ENCODE results near the gene NTM.

GRCh38 chr11:132234878-132235277, 864.5 kb downstream of the NTM start:
- TF ChIP-seq POLR2A (IDR thresholded peaks at IDR 0.05), result no peak
- TF ChIP-seq, protein P1, sequence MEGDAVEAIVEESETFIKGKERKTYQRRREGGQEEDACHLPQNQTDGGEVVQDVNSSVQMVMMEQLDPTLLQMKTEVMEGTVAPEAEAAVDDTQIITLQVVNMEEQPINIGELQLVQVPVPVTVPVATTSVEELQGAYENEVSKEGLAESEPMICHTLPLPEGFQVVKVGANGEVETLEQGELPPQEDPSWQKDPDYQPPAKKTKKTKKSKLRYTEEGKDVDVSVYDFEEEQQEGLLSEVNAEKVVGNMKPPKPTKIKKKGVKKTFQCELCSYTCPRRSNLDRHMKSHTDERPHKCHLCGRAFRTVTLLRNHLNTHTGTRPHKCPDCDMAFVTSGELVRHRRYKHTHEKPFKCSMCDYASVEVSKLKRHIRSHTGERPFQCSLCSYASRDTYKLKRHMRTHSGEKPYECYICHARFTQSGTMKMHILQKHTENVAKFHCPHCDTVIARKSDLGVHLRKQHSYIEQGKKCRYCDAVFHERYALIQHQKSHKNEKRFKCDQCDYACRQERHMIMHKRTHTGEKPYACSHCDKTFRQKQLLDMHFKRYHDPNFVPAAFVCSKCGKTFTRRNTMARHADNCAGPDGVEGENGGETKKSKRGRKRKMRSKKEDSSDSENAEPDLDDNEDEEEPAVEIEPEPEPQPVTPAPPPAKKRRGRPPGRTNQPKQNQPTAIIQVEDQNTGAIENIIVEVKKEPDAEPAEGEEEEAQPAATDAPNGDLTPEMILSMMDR (IDR thresholded peaks at IDR 0.05), result no peak
